GM18951 (cell line): Measurements from ENCODE around the gene DYNC1H1.

Experiments
- POLR2A ChIP-seq: IDR thresholded peaks from 4 replicates; pipeline ENCODE4 v1.6.1; 2011; ENCODE audit warnings: mild to moderate bottlenecking; ENCODE audit not compliant: insufficient read length, insufficient read depth; ENCODE audit errors: extremely low read depth
- in situ Hi-C: fragments of 300-500 bp; cut with MboI; formaldehyde crosslinking; loops from one replicate; pipeline ENCODE4 v1.12.0; 2022; ENCODE audit warnings: low sequenced_read_pairs, mixed read lengths, inconsistent platforms; ENCODE audit not compliant: unreplicated experiment

Gene DYNC1H1

DNA sequence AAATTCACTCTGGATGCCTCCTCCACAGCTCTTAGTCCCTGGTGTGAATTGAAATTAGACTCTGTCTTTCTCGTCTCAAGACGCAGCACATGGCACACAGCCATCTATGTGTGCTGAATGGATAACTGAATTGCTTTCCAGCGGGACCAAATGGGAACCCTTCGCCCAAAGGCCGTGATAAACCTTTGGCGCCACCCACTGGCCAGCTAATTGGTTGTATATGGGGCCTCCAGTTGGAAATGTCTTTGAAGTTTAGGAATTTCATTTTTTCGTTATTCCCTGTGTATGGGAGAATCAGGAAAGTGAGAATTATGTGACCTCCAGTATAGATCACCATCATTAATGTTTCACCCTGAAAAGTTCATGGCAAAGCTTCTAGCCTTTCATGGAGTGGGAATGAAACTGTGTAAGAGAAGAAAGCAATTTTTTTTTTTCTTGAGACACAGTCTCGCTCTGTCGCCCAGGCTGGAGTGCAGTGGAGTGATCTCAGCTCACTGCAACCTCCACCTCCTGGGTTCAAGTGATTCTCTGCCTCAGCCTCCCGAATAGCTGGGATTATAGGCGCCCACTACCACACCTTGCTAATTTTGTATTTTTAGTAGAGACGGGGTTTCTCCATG is 132.3 kb downstream of the DYNC1H1 start:
- in situ Hi-C loops: no loop called here
- no peak for TF ChIP-seq POLR2A

DNA sequence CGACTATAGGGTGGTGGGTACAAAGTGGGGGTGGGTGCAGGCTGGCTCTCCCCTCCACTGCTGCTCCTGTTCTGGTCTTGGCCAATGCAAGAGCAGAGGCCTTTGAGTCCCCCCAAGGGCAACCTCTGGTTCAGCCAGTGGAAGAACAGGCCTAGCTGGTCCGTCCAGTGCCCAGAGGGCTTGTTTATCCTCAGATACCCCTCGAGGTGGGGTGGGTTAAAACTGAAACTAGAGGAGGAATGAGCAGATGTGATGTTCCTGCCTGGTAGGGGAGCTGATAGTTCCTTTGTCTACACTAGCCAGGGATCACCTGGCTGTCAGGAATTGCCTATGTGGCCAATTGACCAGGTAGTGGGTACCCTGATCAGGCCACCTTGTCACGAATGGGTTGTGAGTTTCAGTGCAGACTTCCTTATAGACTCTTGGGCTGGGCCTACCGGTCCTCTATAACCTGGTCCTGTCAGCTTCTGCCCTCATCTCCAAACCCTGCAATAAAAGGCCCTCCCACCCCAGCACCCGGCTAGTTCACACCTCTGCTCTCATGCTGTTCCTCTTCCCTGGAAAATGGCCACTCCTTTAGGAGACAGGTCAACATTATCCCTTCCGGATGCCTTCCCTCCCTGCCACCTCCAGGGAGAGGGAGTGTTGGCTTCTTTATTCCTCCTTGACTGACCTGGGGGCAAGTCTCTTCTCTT is 133.2 kb downstream of the DYNC1H1 start:
- in situ Hi-C loops: no loop called here
- no peak for TF ChIP-seq POLR2A

DNA sequence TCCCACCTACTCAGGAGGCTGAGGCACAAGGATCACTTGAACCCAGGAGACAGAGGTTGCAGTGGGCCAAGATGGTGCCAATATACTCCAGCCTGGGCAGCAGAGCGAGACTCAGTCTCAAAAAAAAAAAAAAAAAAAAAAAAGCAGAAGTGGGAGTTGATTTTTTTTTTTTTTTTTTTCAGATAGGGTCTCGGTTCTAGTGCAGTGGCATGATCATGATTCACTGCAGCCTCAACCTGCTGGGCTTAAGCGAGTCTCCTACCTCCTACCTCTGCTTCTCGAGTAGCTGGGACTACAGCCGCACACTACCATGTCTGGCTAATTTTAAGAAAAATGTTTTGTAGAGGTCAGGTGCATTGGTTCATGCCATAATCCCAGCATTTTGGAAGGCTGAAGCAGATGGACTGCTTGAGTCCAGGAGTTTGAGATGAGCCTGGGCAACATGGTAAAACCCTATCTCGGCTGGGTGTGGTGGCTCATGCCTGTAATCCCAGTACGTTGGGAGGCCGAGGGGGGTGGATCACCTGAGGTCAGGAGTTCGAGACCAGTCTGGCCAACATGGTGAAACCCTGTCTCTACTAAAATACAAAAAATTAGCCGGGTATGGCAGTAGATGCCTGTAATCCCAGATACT is 138.8 kb downstream of the DYNC1H1 start:
- in situ Hi-C loops: no loop called here
- no peak for TF ChIP-seq POLR2A

DNA sequence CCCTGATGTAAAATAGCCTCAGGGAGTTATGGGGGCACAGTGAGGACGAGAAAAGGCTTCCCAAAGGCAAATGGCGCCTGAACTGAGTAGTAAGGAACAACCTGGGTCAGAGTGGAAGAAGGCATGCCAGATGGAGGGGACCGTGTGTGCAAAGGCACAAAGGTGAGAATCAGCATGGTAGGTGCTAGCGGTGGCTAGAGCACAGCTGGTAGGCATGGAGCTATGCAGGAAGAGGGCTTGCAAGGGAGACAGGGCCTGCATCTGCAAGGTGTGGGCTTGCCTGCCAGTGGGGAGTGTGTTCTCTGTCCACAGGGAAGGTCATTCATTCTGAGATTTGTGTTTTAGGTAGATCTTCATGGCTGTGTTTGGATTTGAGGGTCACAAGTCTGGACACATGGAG is 141.0 kb downstream of the DYNC1H1 start:
- in situ Hi-C loops: no loop called here
- TF ChIP-seq POLR2A: no peak
